Stomach (tissue), 4 donors: Measurements from ENCODE around the gene WWC2.

Source experiments
- POLR2AphosphoS5 ChIP-seq, 3 donors: sonication (generic); formaldehyde crosslinking; IDR thresholded peaks; one replicate each; pipeline ENCODE4 v1.6.1; 2016; ENCODE audit warnings: antibody characterized with exemption in 3 of 3
- TF ChIP-seq, protein P1 (sequence below), 7 experiments: fragments of 450-650 bp in 4 of 7; fragments of 200-600 bp in 3 of 7; sonication (generic) in 3 of 7; IDR thresholded peaks; one replicate each; pipeline ENCODE4 v1.5.1; 2016 to 2019; ENCODE audit warnings: antibody characterized with exemption in 7 of 7, control low read depth in 2 of 7, mild to moderate bottlenecking in 1 of 7

DNA sequence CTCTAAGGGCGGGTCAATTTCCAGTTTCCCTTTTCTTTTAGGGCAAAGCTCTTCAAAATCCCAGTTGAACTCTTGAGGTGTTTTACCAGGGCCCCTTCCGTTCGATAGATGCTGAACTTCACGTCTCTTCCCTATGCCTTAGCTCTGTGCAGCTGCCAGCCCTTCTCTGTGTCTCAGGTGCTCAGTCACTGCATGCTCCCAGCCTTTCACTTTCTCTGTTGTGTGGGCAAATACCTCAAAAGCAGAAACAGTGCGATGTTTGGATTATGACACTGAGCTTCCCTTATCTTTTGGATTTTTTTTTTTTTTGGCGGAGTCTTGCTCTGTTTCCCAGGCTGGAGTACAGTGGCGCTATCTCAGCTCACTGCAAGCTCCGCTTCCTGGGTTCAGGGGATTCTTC lies 112.5 kb downstream of the WWC2 start:
- TF ChIP-seq, protein P1, sequence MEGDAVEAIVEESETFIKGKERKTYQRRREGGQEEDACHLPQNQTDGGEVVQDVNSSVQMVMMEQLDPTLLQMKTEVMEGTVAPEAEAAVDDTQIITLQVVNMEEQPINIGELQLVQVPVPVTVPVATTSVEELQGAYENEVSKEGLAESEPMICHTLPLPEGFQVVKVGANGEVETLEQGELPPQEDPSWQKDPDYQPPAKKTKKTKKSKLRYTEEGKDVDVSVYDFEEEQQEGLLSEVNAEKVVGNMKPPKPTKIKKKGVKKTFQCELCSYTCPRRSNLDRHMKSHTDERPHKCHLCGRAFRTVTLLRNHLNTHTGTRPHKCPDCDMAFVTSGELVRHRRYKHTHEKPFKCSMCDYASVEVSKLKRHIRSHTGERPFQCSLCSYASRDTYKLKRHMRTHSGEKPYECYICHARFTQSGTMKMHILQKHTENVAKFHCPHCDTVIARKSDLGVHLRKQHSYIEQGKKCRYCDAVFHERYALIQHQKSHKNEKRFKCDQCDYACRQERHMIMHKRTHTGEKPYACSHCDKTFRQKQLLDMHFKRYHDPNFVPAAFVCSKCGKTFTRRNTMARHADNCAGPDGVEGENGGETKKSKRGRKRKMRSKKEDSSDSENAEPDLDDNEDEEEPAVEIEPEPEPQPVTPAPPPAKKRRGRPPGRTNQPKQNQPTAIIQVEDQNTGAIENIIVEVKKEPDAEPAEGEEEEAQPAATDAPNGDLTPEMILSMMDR (IDR thresholded peaks at IDR 0.05) = no peak
- TF ChIP-seq POLR2AphosphoS5 (IDR thresholded peaks at IDR 0.05) = no peak
